Fibroblast of skin of right biceps (primary cell): Measurements from ENCODE around the gene BFSP1.

Source experiments
- DNase-seq: peaks from one replicate; pipeline ENCODE4 v3.0.0-alpha.2; 2013

The BFSP1 gene

GRCh38 chr20:17493173-17493572 lies 38.0 kb downstream of the BFSP1 start:
- DNase-seq, result no peak

GRCh38 chr20:17491488-17491887 lies 39.7 kb downstream of the BFSP1 start:
- no peak for DNase-seq

GRCh38 chr20:17491041-17491440 lies 40.1 kb downstream of the BFSP1 start:
- no peak for DNase-seq

- DNase-seq, result no peak
These were observed 40.7 kb downstream of the BFSP1 start for GRCh38 chr20:17490501-17490900.

DNA sequence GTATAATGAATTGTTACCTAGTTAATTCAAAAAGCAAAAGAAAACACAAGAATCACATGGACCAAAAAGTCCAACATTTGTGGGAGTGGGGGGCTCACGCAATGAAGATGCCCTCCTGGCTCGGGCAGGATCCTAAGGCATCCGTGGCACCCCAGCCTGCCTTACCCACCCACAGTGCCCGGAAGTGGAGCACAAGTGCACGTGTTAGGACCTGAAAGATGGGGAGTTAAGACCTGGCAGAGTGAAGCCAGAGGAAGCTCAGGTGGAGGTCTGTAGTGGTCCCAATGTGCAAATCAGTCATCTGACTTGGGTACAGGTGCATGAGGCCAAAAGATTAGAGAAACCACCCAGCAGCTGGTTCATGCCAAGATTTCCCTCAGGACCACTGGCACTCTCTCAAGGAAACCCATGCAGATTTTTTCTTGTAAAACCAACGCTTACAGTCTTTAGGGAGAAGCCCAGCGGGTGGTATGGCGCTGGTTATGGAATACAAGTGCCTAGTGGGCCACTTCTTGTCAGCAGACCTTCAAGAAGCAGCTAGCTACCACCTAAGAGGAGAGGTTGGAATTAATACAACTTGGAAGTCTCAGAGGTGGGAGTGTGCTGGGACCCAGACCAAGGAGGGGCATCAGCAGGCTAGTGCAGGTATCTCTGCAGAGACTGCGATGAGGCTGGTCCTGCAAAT lies 42.1 kb downstream of the BFSP1 start:
- DNase-seq, result no peak

DNA sequence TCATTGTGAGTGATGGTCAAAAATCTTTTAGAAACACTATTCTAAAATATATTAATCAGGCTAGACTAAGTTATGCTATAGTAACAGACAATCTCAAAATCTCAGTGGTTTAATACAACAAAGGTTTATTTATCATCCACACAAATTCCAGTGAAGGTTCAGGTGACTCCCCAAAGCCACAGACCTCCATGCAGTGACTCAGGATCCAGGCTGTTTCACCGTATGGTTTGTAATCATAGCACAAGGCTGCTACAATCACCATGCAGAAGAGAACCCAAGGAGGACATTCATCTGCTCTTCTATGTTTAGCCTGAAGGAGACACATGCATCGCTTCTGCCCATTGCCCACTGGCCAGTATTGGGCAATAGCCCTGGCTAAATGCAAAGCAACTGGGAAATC lies 46.2 kb downstream of the BFSP1 start:
- no peak for DNase-seq

DNA sequence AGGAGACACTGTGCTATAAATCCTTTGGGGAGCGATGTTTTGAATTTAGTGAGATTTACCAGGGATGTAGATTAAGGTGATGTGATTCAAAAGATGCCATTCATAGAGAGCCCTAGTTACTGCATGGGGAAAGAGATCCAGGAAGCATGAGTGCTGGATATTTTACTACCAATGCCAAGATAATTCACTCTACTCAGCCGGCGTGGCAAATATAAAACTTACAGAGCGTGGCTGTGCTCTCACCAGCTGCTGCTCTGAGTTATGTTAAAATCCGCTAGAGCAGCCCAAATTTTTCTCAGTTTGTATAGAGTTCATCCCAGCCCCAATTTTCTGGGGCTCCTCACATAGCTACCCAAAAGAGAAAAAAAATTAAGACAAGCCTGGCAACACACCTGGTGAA lies 48.6 kb downstream of the BFSP1 start:
- DNase-seq, result no peak

GRCh38 chr20:17481661-17482060 lies 49.5 kb downstream of the BFSP1 start:
- DNase-seq, result no peak

DNA sequence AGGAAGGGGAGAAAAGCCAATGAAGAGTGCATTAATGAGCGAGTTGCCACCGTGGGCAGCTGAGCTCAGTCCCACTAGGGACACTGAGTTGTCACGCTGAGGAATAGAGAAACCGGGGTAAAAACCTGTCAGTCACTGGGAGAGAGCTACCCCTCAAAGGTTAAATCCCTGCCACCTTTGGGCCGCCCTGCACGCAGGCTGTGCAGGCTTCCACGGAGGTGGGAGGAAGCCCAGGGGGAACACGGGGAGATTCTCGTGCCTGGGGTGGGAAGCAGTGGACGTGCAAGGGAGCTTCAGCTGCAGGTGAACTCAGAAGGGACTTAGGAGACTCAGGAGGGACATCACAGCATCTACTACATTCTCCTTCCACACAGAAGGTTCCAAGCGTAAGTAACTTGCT lies 50.5 kb downstream of the BFSP1 start:
- DNase-seq, result no peak

DNA sequence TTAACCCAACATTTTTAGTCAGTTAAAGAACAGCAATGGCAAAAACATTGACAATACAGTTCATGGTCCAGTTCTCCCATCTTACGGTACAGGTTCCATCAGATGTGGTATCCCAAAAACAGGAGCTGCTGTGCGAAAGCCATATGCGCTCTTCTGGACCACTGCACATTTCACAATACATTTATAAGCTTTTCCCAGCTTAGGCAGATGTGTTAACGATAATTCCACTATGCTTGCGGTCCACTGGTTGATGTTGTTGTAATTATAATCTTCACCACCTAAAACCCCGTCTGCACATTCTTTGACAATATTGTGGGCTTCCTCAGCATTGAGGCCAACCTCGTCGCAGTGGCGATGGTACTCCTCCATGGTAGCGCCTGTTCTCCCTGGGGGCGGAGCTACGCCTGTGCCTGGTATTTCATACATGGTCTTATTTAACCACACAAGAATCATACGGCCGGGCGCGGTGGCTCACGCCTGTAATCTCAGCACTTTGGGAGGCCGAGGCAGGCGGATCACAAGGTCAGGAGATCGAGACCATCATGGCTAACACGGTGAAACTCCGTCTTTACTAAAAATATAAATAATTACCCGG lies 52.0 kb downstream of the BFSP1 start:
- no peak for DNase-seq

- no peak for DNase-seq
These were observed 57.5 kb downstream of the BFSP1 start for GRCh38 chr20:17473659-17474058.

- DNase-seq, result no peak
These were observed 59.5 kb downstream of the BFSP1 start for GRCh38 chr20:17471606-17472187.

DNA sequence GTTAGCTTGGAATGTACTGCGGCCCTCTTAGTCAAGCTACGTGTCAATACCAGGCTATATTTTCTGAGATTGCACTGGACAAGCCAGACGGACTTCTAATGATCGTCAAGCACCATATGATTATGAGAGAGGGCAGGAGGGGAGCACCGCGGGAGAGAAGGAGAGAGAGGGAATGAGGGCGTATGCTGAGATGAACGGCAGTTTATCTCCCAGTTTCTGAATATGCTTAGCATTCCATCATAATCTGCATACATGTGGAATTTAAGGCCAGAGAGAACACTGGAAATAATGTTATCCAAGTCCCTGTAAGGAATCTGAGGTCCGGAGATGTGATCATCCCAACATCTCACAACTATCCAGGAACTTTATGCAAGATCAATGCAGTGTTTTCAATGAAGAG lies 60.2 kb downstream of the BFSP1 start:
- DNase-seq, result no peak

DNA sequence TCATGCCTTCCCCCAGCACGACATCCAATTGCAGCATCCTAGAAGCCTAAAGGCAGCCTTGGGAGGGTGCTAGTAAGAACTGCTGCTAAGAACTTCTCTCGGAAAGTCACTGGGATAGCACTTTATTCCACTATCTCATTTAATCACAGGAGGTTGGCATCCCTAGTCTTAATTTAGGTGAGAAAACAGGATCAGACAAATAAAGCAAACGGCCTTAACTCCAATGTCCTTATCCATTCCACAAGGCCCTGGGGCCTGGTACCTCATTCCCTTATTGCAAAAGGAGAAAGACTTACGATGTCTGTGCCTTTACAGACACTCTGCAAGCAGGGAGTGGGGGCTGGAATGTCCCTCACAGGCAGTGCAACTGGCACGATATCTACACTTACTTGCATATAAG lies 60.7 kb downstream of the BFSP1 start:
- no peak for DNase-seq

- no peak for DNase-seq
These were observed 61.7 kb downstream of the BFSP1 start for GRCh38 chr20:17469246-17470030.

DNA sequence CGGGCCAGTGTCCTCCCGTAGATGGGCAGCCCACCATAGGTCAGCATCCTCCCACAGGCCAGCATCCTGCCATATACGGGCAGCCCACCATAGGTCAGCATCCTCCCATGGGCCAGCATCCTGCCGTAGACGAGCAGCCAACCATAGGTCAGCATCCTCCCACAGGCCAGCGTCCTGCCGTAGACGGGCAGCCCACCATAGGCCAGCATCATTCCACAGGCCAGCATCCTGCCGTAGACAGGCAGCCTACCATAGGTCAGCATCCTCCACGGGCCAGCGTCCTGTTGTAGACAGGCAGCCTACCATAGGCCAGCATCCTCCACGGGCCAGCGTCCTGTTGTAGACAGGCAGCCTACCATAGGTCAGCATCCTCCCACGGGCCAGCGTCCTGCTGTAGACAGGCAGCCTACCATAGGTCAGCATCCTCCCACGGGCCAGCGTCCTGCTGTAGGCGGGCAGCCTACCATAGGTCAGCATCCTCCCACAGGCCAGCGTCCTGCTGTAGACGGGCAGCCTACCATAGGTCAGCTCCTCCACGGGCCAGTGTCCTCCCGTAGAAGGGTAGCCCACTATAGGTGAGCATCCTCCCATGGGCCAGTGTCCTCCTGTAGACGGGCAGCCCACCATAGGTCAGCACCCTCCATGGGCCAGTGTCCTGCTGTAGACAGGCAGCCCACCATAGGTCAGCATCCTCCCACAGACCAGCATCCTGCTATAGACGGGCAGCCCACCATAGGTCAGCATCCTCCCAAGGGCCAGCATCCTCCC lies 62.9 kb downstream of the BFSP1 start:
- DNase-seq, result no peak

- no peak for DNase-seq
These were observed 64.0 kb downstream of the BFSP1 start for GRCh38 chr20:17467120-17467655.

GRCh38 chr20:17466641-17467040 lies 64.5 kb downstream of the BFSP1 start:
- DNase-seq, result no peak

- DNase-seq, result no peak
These were observed 65.9 kb downstream of the BFSP1 start for GRCh38 chr20:17465236-17465635.

GRCh38 chr20:17463711-17464110 lies 67.5 kb downstream of the BFSP1 start:
- peak; percentile 25 for DNase-seq

DNA sequence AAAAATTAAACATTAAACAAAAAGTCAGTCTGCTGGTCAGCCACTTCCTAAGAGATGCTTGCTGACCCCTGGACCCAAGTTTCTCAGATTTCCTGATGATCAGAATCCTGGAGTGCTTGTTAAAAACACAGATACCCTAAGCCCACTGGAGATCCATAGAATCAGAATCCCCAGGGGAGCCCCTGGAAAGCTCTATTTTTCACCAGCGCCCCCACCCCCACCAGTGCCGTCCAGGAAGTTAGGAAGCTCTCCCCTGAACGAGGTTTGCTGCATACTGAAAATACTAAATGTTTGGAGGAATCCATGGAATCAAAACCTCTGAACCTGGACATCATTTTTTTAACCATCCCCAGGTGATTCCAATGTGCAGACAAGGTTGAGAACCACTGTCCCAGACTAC lies 69.2 kb downstream of the BFSP1 start:
- no peak for DNase-seq

- DNase-seq, result no peak
These were observed 71.1 kb downstream of the BFSP1 start for GRCh38 chr20:17460119-17460518.
